Activated CD4-positive, alpha-beta T cell treated with anti-CD3 and anti-CD28 coated beads for 36 hours (primary cell): ENCODE data around the gene KPNA1. TPM values are rescaled to one million over a fixed set of nuclear protein-coding genes. Genes with fewer than 3 reads are reported as not detected.

Source experiments
- ATAC-seq: fragments of 200-7000 bp; cut with Tn5 transposase; one replicate; pipeline ENCODE4 v1.10.0; 2021; ENCODE audit warnings: mild to moderate bottlenecking, moderate library complexity
- CTCF ChIA-PET: fragments of 350-600 bp; sonication (Branson Sonifier 250); formaldehyde crosslinking; loops from one replicate; lab custom pipeline; 2021; ENCODE audit warnings: antibody characterized with exemption; lab: Charles Lee
- POLR2A ChIA-PET: fragments of 350-600 bp; sonication (Branson Sonifier 250); formaldehyde crosslinking; loops from one replicate; lab custom pipeline; 2021; ENCODE audit warnings: antibody characterized with exemption, inconsistent platforms; lab: Charles Lee
- DNase-seq: peaks from one replicate; pipeline ENCODE4 v3.0.0-alpha.2; 2020
- H3K27ac Mint-ChIP-seq: one replicate; pipeline ENCODE4 v1.8.0; 2021; ENCODE audit warnings: mixed read lengths
- H3K27me3 Mint-ChIP-seq: one replicate; pipeline ENCODE4 v1.8.0; 2021; ENCODE audit warnings: mixed read lengths
- H3K36me3 Mint-ChIP-seq: one replicate; pipeline ENCODE4 v1.8.0; 2021; ENCODE audit warnings: low read depth, mixed read lengths
- H3K4me1 Mint-ChIP-seq: one replicate; pipeline ENCODE4 v1.8.0; 2021; ENCODE audit warnings: mixed read lengths
- H3K4me3 Mint-ChIP-seq: one replicate; pipeline ENCODE4 v1.8.0; 2021; ENCODE audit warnings: mild to moderate bottlenecking, moderate library complexity, mixed read lengths
- H3K9me3 Mint-ChIP-seq: one replicate; pipeline ENCODE4 v1.8.0; 2021; ENCODE audit warnings: low read depth, mixed read lengths
- intact Hi-C, 2 experiments: fragments of 100-400 bp; cut with DNase I in 1 of 2; cut with micrococcal nuclease in 1 of 2; formaldehyde crosslinking; loops; one replicate each; pipeline versions ENCODE4 v1.14.2 to v1.15.1; 2022 to 2024; cut with DNase I, micrococcal nuclease
- total RNA-seq, 2 experiments: library from RNA; stranded (reverse); gene quantifications; one replicate each; pipeline ENCODE4 v1.2.3, GENCODE V29; 2021

Gene KPNA1
- total RNA-seq, 2 experiments from 2014 or later = 37.5 to 42.6 TPM

DNA sequence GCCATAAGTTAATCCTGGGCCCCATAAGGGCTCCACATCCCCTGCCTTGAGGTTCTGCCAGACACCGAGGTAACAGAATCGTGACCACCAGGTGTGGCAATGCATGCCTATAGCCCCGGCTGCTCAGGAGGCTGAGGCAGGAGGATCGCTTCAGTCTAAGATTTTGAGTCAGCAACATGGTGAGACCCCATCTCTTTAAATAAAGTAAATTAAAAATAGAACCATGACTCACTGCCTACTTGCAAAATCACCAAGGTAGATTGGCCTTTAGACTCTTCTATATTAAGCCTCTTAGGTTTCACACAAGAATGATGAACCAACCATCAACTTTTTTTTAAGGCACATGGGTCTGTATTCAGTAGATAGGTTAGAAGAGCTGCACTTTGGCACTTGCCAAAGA is 108.5 kb downstream of the KPNA1 start:
- Mint-ChIP-seq H3K27me3 (no peaks in the 10 kb centered on the region), H3K36me3 (peaks cover 49% of the 10 kb centered on the region), H3K27ac (peak overlapping the region; percentile 34), H3K9me3 (no peaks in the 10 kb centered on the region), H3K4me1 (peaks cover 22% of the 10 kb centered on the region), H3K4me3 (no peak overlapping the region)
- ChIA-PET CTCF (interaction anchor here (1.8 to 2.3 kb wide), 2 partner anchors 10 to 14 kb away, joined by 7 to 8 read pairs; partner anchors contain the start of gene WDR5B), POLR2A (no interaction called here)
- peak; percentile 42 for DNase-seq
- intact Hi-C loops = no loop called here
- peak; percentile 61 for ATAC-seq

- Mint-ChIP-seq H3K9me3 (no peaks in the 10 kb centered on the region), H3K27me3 (no peaks in the 10 kb centered on the region), H3K27ac (no peak overlapping the region), H3K4me3 (no peak overlapping the region), H3K36me3 (peaks cover 42% of the 10 kb centered on the region), H3K4me1 (peaks cover 16% of the 10 kb centered on the region)
- ATAC-seq = no peak
- intact Hi-C loops = no loop called here
- ChIA-PET CTCF (interaction anchor here (0.9 to 1.2 kb wide), 3 partner anchors 11 to 13 kb away, joined by 3 to 4 read pairs (median 4); partner anchors contain the start of gene WDR5B), POLR2A (no interaction called here)
- DNase-seq = no peak
Measured at GRCh38 chr3:122405015-122405414, 109.7 kb downstream of the KPNA1 start.

GRCh38 chr3:122403489-122403888 is 111.2 kb downstream of the KPNA1 start:
- H3K27me3 Mint-ChIP-seq = no peaks in the 10 kb centered on the region
- no peaks in the 10 kb centered on the region for H3K9me3 Mint-ChIP-seq
- intact Hi-C loops = no loop called here
- CTCF ChIA-PET = interaction anchor here (0.9 to 1.2 kb wide), 2 partner anchors 9 to 17 kb away, joined by 3 read pairs; no protein-coding TSS in a partner anchor
- POLR2A ChIA-PET = no interaction called here
- DNase-seq (no peak), ATAC-seq (no peak)
- H3K27ac Mint-ChIP-seq = no peak overlapping the region
- H3K36me3 Mint-ChIP-seq = peaks cover 35% of the 10 kb centered on the region
- peaks cover 14% of the 10 kb centered on the region for H3K4me1 Mint-ChIP-seq
- no peak overlapping the region for H3K4me3 Mint-ChIP-seq

DNA sequence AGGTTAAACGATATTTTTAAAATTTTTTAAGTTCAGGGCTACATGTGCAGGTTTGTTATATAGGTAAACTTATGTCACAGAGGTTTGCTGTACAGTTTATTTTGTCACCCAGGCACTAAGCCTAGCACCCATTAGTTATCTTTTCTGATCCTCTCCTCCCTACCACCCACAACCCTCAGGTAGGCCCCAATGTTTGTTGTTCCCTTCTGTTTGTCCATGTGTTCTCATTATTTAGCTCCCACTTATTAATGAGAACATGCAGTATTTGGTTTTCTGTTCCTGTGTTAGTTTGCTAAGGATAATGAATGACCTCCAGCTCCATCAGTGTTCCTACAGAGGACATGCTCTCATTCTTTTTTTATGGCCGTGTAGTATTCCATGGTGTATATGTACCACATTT is 115.8 kb downstream of the KPNA1 start:
- POLR2A ChIA-PET = no interaction called here
- CTCF ChIA-PET = no interaction called here
- H3K4me1 Mint-ChIP-seq = peaks cover 33% of the 10 kb centered on the region
- no peak overlapping the region for H3K4me3 Mint-ChIP-seq
- ATAC-seq (no peak), DNase-seq (no peak)
- H3K27me3 Mint-ChIP-seq = no peaks in the 10 kb centered on the region
- intact Hi-C loops = no loop called here
- no peak overlapping the region for H3K27ac Mint-ChIP-seq
- no peaks in the 10 kb centered on the region for H3K9me3 Mint-ChIP-seq
- H3K36me3 Mint-ChIP-seq = peaks cover 29% of the 10 kb centered on the region

- Mint-ChIP-seq H3K27me3 (no peaks in the 10 kb centered on the region), H3K4me1 (peaks cover 30% of the 10 kb centered on the region), H3K4me3 (no peak overlapping the region), H3K9me3 (no peaks in the 10 kb centered on the region), H3K36me3 (peaks cover 15% of the 10 kb centered on the region), H3K27ac (no peak overlapping the region)
- intact Hi-C loops = no loop called here
- ChIA-PET POLR2A (no interaction called here), CTCF (interaction anchor here (0.6 to 0.9 kb wide), 3 partner anchors 11 to 179 kb away, joined by 3 to 4 read pairs (median 3); no protein-coding TSS in a partner anchor)
- no peak for ATAC-seq
- DNase-seq = no peak
Measured at GRCh38 chr3:122397201-122397600, 117.5 kb downstream of the KPNA1 start.

GRCh38 chr3:122396511-122396910 is 118.2 kb downstream of the KPNA1 start:
- POLR2A ChIA-PET = no interaction called here

DNA sequence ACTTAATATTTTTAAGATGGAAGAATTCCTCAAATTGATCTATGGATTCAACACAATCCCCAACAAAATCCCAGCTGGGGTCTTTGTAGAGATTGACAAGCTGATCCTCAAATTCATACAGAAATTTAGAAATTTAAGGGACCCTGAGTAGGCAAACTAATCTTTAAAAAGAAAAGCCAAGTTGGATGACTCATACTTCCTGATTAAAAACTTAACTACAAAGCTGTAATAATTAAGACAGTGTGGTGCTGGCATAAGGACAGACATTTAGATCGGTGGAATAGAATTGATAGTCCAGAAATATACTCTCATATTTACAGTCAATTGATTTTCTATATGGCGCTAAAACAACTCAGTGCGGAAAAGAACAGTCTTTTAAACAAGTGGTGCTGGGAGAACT is 119.2 kb downstream of the KPNA1 start:
- H3K36me3 Mint-ChIP-seq = peaks cover 15% of the 10 kb centered on the region
- POLR2A ChIA-PET = no interaction called here

More at GRCh38 chr3:122396511-122396910, 118.2 kb downstream of the KPNA1 start:
- DNase-seq (no peak), ATAC-seq (no peak)
- Mint-ChIP-seq H3K9me3 (no peaks in the 10 kb centered on the region), H3K4me1 (peaks cover 30% of the 10 kb centered on the region), H3K27me3 (no peaks in the 10 kb centered on the region), H3K27ac (no peak overlapping the region), H3K36me3 (peaks cover 15% of the 10 kb centered on the region), H3K4me3 (no peak overlapping the region)
- intact Hi-C loops = no loop called here
- CTCF ChIA-PET = no interaction called here

DNA sequence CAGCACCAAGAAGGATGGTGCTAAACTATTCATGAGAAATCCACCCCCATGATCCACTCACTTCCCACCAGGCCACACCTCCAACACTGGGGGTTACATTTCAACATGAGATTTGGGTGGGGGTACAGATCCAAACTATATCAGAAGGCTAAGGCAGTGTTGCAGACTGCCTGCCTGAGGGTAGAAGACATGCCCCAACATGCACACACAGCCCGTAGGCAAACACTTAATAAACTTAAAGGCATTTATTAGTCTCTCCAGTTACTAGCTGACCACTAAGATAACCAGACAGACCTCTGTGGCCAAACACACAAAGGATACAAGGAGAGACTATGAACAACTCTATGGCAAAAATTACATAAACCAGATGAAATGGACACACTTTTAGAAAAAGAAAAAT is 120.6 kb downstream of the KPNA1 start:
- Mint-ChIP-seq H3K27me3 (no peaks in the 10 kb centered on the region), H3K4me3 (no peak overlapping the region), H3K27ac (no peak overlapping the region), H3K36me3 (peaks cover 12% of the 10 kb centered on the region), H3K4me1 (peaks cover 30% of the 10 kb centered on the region), H3K9me3 (no peaks in the 10 kb centered on the region)
- CTCF ChIA-PET = interaction anchor here (0.6 to 2.9 kb wide), 7 partner anchors 10 to 382 kb away, joined by 3 to 29 read pairs (median 13); partner anchors contain the start of genes FAM162A, MIX23, PARP14 and WDR5B
- intact Hi-C loops = loop anchor here in 1 of 2 experiments (5.0 kb wide), 1 partner anchor 138 kb away; no protein-coding TSS in a partner anchor
- POLR2A ChIA-PET = no interaction called here
- DNase-seq = no peak
- ATAC-seq = no peak

More for the DNA sequence above, 119.2 kb downstream of the KPNA1 start:
- Mint-ChIP-seq H3K27me3 (no peaks in the 10 kb centered on the region), H3K27ac (no peak overlapping the region), H3K4me3 (no peak overlapping the region), H3K9me3 (no peaks in the 10 kb centered on the region), H3K4me1 (peaks cover 30% of the 10 kb centered on the region)
- CTCF ChIA-PET = interaction anchor here (0.7 to 0.9 kb wide), 2 partner anchors 109 to 284 kb away, joined by 3 to 4 read pairs; no protein-coding TSS in a partner anchor
- DNase-seq (no peak), ATAC-seq (peak; percentile 36)
- intact Hi-C loops = no loop called here

- intact Hi-C loops = loop anchor here (1.0 to 5.0 kb wide), 2 partner anchors 139 to 286 kb away; no protein-coding TSS in a partner anchor
Measured at GRCh38 chr3:122392868-122393844, 121.6 kb downstream of the KPNA1 start.

DNA sequence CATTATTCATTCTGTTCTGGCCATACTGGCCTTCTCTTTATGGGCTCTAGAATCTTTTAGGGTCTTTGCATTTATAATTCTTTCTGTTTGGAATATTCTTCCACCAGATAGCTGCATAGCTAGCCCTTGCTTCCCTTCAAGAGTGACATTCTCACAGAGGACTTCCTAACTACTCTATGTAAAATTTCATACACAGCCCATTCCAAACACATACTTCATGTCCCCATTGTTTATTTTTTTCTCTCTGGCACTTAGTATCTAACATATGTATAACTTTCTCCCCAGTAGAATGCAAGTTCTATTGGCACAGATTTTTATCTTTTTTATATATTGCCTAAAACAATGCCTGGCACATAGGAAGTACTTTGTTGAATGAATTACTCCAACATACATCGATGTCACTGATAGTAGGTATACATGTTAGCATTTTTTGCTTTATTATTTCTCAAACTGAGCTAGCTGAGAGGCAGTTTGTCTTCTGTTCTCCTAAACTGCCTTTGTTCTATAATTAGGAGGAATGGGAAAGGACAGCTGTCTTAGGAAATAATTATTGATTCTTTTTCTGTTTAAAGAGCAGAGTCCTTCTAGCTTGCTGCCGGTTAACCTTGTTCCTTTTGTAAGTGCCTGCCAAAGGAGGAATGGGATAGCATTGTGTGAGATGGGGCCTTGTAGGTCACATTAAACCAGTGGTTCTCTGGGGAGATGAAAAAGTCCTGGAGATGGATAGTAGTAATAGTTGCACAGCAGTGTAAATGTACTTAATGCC is 122.9 kb downstream of the KPNA1 start:
- ChIA-PET CTCF (interaction anchor here (0.7 to 2.9 kb wide), 10 partner anchors 8 to 287 kb away, joined by 3 to 29 read pairs (median 5); partner anchors contain the start of genes FAM162A, MIX23 and PARP14), POLR2A (interaction anchor here (1.3 kb wide), 1 partner anchor 23 kb away, joined by 3 read pairs; no protein-coding TSS in a partner anchor)
- H3K27ac Mint-ChIP-seq = no peak overlapping the region
- H3K4me1 Mint-ChIP-seq = peaks cover 37% of the 10 kb centered on the region
- H3K36me3 Mint-ChIP-seq = peaks cover 9% of the 10 kb centered on the region
- intact Hi-C loops = loop anchor here in 1 of 2 experiments (5.0 kb wide), 1 partner anchor 140 kb away; no protein-coding TSS in a partner anchor
- ATAC-seq = no peak
- H3K4me3 Mint-ChIP-seq = no peak overlapping the region
- H3K9me3 Mint-ChIP-seq = no peaks in the 10 kb centered on the region
- DNase-seq = no peak
- no peaks in the 10 kb centered on the region for H3K27me3 Mint-ChIP-seq

More at GRCh38 chr3:122392868-122393844, 121.6 kb downstream of the KPNA1 start:
- Mint-ChIP-seq H3K4me3 (no peak overlapping the region), H3K4me1 (peaks cover 33% of the 10 kb centered on the region), H3K9me3 (no peaks in the 10 kb centered on the region), H3K27ac (no peak overlapping the region), H3K36me3 (peaks cover 12% of the 10 kb centered on the region), H3K27me3 (no peaks in the 10 kb centered on the region)
- CTCF ChIA-PET = interaction anchor here (0.6 to 2.9 kb wide), 36 partner anchors 9 to 884 kb away, joined by 3 to 29 read pairs (median 4); partner anchors contain the start of genes FAM162A, MIX23, PARP14 and WDR5B
- POLR2A ChIA-PET = interaction anchor here (0.6 to 1.4 kb wide), 6 partner anchors 9 to 675 kb away, joined by 3 to 6 read pairs (median 4); partner anchors contain the start of genes FAM162A and WDR5B
- DNase-seq (no peak), ATAC-seq (peak; percentile 55)
